Renal pelvis (tissue), 12 donors: ENCODE measurements around the gene ARMCX4. TPM values are rescaled to one million over a fixed set of nuclear protein-coding genes. Genes with fewer than 3 reads are reported as not detected.
"Not testable (repeated sequence)": the region's sequence is repeated elsewhere in the genome, so short reads cannot be mapped to it uniquely, and the experiment has no call there.

Source experiments
- DNase-seq: peaks from one replicate; pipeline ENCODE4 v3.0.0-alpha.2; 2013
- long read RNA-seq, 16 experiments: transcript quantifications; one replicate each; lab custom pipeline, GENCODE V29; 2026
- polyA plus RNA-seq, 3 donors: library from polyadenylated mRNA; unstranded; fragments of 120-200 nt; gene quantifications; one replicate each; pipeline ENCODE4 v1.2.1, GENCODE V29; 2013; ENCODE audit not compliant: insufficient read length in 3 of 3

Gene ARMCX4
- 10 to 100 TPM; 19.0 to 32.8 (median 31.4) TPM for polyA plus RNA-seq
- long read RNA-seq, donor 1, transcript ARMCX4-209 (2 exons, 346 nt): major isoform, 6 of 6 reads
- long read RNA-seq, donor 1, partial matches to known transcripts: 0 of 6 reads
- long read RNA-seq, donor 1, other reads (novel, unspliced or antisense): 0 of 6 reads
- long read RNA-seq, donor 2, partial matches to known transcripts: 0 of 4 reads
- long read RNA-seq, donor 2, other reads (novel, unspliced or antisense): 0 of 4 reads
- long read RNA-seq, donor 3, partial matches to known transcripts: 0 of 4 reads
- long read RNA-seq, donor 3, other reads (novel, unspliced or antisense): 0 of 4 reads
- long read RNA-seq, donor 4, transcript ARMCX4-209 (2 exons, 346 nt): major isoform, 10 of 10 reads
- long read RNA-seq, donor 4, partial matches to known transcripts: 0 of 10 reads
- long read RNA-seq, donor 4, other reads (novel, unspliced or antisense): 0 of 10 reads
- long read RNA-seq, donor 5, partial matches to known transcripts: 0 of 2 reads
- long read RNA-seq, donor 5, other reads (novel, unspliced or antisense): 0 of 2 reads
- long read RNA-seq, donor 6, partial matches to known transcripts: 0 of 3 reads
- long read RNA-seq, donor 6, other reads (novel, unspliced or antisense): 0 of 3 reads
- long read RNA-seq, donor 7, partial matches to known transcripts: 32 of 36 reads
- long read RNA-seq, donor 7, other reads (novel, unspliced or antisense): 0 of 36 reads
- long read RNA-seq, donor 8, partial matches to known transcripts: 0 of 3 reads
- long read RNA-seq, donor 8, other reads (novel, unspliced or antisense): 0 of 3 reads
- long read RNA-seq, donor 9, transcript ARMCX4-209 (2 exons, 346 nt): major isoform, 6 of 12 reads
- long read RNA-seq, donor 9, partial matches to known transcripts: 0 of 12 reads
- long read RNA-seq, donor 9, other reads (novel, unspliced or antisense): 6 of 12 reads
- long read RNA-seq, donor 10, transcript ARMCX4-209 (2 exons, 346 nt): major isoform, 5 of 5 reads
- long read RNA-seq, donor 10, partial matches to known transcripts: 0 of 5 reads
- long read RNA-seq, donor 10, other reads (novel, unspliced or antisense): 0 of 5 reads
- long read RNA-seq, donor 11, partial matches to known transcripts: 0 of 1 reads
- long read RNA-seq, donor 11, other reads (novel, unspliced or antisense): 0 of 1 reads
- long read RNA-seq, donor 12, partial matches to known transcripts: 9 of 12 reads
- long read RNA-seq, donor 12, other reads (novel, unspliced or antisense): 0 of 12 reads
- long read RNA-seq, donor 13, partial matches to known transcripts: 0 of 4 reads
- long read RNA-seq, donor 13, other reads (novel, unspliced or antisense): 0 of 4 reads
- long read RNA-seq, donor 14, partial matches to known transcripts: 0 of 1 reads
- long read RNA-seq, donor 14, other reads (novel, unspliced or antisense): 0 of 1 reads
- long read RNA-seq, donor 15, transcript ARMCX4-209 (2 exons, 346 nt): major isoform, 7 of 7 reads
- long read RNA-seq, donor 15, partial matches to known transcripts: 0 of 7 reads
- long read RNA-seq, donor 15, other reads (novel, unspliced or antisense): 0 of 7 reads
- long read RNA-seq, donor 16, partial matches to known transcripts: 0 of 4 reads
- long read RNA-seq, donor 16, other reads (novel, unspliced or antisense): 0 of 4 reads

DNA sequence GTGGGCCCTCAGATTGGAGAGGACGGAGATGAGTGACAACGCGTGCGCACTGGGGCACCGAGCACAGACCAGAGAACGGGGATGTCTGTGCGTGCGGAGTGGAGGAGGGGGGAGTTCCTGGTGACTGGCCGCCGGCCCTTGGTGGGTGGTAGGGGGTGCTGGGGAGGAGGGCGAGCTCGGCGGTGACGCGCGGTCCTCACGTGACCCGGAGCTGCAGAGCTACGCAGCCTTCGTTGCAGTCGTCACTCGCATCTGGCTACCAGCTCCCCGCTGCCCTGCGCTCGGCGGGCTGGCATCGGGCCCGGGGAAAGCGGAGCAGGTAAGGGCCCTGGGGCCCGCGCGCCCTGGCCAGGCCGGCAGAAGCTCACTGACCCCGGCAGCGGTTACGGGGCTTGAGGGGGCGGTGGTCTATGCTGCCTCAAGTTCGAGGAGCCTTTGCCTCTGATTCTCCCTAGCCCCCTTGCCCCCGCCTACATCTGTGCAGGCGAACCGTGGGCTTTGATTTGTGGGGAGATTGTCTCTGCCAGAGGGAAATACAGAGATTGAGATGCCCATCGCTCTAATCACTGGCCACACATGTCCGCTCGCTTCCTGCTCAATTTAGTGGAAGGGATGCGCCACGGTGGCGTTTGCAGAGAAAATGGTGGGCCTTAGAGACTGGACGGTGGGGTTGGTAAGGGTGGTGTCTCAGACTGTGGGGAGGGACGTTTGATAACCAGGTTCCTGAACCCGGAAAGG is at the start of gene ARMCX4:
TSS of gene ARMCX4 (plus strand) at position 245 of the 738 bp plus-strand sequence. CDS start 3,134 bp downstream, outside the sequence.
- DNase-seq: peak; percentile 46

DNA sequence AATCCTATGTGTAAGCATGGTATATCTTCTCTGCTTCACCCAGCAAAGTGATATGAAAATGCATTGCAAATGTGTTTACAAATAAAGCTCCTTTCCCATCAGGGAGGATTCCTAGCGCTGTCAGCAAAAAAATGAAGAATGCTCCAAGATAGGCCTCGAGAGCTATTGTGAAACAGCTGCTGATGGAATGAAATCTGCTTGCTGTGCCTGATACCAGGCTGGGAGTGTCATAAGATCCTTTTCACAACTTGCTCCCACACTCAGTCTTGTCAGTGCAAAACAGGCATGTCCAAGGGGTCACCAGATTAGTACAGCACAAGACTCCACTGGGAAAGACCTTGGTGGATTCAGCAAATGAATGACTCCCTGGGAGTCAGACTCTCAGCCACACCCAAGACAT is 43.2 kb upstream of the ARMCX4 start:
- DNase-seq: no peak

DNA sequence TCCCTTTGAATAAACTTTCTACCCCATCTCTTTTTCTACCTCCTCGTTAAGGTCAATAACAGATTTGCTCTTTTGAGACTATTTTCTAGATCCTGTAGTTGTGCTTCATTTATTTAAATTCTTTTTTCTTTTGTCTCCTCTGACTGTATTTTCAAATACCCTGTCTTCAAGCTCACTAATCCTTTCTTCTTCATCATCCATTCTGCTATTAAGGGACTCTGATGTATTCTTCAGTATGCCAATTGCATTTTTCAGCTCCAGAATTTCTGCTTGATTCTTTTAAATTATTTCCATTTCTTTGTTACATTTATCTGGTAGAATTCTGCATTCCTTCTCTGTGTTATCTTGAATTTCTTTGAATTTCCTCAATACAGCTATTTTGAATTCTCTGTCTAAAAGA is 36.0 kb upstream of the ARMCX4 start:
- DNase-seq: no peak

DNA sequence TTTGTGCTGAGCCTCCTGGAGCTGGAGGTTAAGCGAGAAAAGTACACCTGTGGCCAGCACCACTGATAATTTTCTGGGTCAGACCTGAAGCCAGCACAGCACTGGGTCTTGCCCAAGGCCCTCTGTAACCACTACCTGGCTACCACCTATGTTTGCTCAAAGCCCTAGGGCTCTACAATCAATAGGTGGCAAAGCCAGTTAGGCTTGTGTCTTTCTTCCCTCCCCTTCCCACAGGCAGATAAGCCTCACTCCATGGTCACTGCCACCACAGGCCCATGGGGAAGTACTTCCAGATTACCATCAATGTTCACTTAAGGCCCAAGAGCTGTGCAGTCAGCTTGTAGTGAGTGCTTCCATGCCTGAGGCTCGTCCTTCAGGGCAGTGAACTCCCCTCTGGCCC is 35.2 kb upstream of the ARMCX4 start:
- DNase-seq: no peak

DNA sequence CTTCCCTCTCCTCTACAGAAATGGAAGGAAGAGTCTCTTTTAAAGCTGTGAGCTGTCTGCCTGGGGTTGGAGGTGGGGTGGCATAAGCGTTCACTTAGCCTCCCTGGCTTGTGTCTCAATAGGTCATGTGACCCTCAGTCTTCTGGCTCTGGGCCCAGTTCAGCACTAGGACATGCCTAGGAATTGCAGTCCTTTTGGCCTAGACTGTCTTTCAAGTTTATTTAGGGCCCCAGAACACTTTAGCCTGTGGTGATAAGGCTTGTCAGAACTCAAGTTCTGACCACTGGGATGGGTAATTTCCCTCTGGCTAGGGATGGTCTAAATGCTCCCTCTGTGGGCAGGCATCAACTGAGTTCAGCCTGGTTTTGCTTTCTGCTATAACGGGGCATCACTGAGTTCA is 34.3 kb upstream of the ARMCX4 start:
- DNase-seq: no peak

GRCh38 chrX:101452056-101452455 is 33.2 kb upstream of the ARMCX4 start:
- no peak for DNase-seq

- no peak for DNase-seq
Observed at GRCh38 chrX:101460669-101461068, 24.6 kb upstream of the ARMCX4 start.

GRCh38 chrX:101462892-101463291 is 22.4 kb upstream of the ARMCX4 start:
- no peak for DNase-seq

- DNase-seq: no peak
Observed at GRCh38 chrX:101478366-101478765, 6.9 kb upstream of the ARMCX4 start.

DNA sequence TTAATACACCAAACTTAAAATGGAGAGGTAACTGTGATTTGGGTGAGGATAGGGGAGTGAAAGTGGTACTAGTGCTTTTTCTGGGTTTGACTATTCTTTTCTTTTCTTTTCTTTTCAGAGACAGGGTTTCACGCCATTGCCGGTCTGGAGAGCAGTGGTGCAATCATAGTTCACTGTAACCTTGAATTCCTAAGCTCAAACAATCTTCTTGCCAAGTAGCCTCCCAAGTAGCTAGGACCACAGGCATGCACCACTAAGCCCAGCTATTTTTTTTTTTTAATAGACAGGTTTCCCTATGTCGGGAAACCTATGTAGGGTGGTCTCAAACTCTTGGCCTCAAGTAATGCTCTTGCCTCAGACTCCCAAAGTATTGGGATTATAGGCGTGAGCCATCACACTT is 3.0 kb upstream of the ARMCX4 start:
- no peak for DNase-seq

DNA sequence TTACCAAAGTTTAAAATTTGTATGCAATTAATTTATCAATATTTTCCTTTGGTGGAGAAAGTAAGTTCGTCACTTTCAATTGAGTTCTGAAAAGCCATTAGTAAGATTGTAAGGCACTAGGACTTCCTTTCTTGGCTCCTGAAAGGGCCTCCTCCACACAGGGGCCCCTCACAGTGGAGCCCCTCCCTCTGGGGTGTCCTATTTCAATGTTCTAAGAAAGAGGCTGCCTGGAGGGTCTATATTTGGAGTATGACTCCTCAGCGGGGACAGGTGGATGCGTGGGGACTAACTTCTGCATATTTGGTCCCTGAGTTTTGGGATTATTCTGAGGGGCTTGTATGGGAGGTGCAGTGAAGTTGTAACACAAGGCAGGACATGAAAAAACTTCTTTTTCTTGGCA is 1.6 kb upstream of the ARMCX4 start:
- no peak for DNase-seq

GRCh38 chrX:101484135-101484534 is 1.1 kb upstream of the ARMCX4 start:
- no peak for DNase-seq

DNA sequence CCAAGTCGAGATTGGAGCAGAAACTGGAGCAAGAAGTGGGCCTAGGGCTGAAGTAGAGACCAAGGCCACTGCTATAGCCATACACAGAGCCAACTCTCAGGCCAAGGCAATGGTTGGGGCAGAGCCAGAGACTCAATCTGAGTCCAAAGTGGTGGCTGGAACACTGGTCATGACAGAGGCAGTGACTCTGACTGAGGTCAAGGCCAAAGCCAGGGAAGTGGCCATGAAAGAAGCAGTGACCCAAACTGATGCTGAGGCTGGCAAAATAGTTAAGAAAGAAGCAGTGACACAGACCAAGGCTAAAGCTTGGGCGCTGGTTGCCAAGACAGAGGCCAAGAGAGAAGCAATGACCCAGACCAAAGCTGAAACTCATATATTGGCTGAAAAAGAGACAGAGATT is 3.5 kb downstream of the ARMCX4 start:
- DNase-seq: no peak

DNA sequence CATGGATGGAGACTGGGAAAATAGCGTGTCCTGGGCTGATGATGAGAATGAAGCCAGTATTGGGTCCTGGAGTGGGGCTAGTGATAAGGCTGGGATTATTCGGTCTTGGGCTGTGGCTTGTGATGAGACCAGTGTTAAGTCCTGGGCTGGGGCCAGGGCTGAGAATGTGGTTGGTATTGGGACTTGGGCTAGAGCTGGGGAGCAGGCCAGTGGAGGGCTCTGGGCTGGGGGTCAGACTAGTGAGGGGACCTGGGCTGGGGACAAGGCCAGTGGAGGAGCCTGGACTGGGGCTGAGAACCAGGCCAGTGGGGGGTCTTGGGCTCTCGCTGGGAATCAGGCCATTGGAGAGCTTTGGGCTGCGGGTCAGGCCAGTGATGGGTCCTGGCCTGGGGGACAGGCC is 6.7 kb downstream of the ARMCX4 start:
- DNase-seq: no peak

GRCh38 chrX:101493225-101493624 is 8.0 kb downstream of the ARMCX4 start:
- no peak for DNase-seq

GRCh38 chrX:101502929-101503328 is 17.7 kb downstream of the ARMCX4 start:
- not testable (repeated sequence) for DNase-seq

- DNase-seq: no peak
Observed at GRCh38 chrX:101507372-101507771, 22.1 kb downstream of the ARMCX4 start.

DNA sequence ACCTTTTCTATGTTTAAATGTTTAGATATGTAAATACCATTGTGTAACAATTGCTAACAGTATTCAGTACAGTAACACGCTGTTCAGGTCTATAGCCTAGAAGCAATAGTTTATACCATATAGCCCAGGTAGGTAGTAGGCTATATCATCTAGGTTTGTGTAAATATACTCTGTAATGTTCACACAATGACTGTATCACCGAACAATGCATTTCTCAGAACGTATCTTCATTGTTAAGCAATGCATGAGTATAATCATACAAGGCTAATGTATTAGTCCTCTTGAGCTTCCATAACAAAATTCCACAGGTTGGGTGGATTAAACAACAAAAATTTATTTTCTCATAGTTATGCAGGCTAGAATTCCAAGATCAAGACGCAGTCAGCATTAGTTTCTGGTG is 22.7 kb downstream of the ARMCX4 start:
- no peak for DNase-seq

GRCh38 chrX:101530944-101531343 is 45.7 kb downstream of the ARMCX4 start:
- no peak for DNase-seq
